Measurements from ENCODE around the gene PTPRN2. TPM values are rescaled to one million over a fixed set of nuclear protein-coding genes. Genes with fewer than 3 reads are reported as not detected.
A peak's percentile ranks its signal among the peaks of the same experiment; 100 is the strongest.

The PTPRN2 gene
- total RNA-seq, 1 experiment from 2014 or later = 1.1 TPM

DNA sequence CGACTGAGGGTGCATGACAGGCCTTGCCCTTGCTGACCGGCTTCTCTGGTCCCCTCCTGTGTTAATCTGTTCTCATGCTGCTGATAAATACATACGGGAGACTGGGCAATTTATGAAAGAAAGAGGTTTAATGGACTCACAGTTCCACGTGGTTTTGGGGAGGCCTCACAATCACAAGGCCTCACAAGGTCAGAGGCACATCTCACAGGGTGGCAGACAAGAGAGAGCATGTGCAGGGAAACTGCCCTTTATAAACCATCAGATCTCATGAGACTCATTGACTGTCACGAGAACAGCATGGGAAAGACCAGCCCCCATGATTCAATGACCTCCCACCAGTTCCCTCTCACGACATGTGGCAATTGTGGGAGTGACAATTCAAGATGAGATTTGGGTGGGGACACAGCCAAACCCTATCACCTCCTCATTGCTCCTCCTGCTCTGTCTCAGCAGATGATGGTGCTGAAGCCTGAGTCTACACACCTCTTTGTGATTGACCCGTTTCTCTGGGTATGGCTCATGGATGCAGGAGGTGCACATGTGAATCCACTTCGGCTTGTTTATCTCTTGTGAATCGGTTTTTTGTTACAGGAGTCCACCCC is 703.1 kb downstream of the PTPRN2 start:
- TF ChIP-seq SIN3A (IDR thresholded peaks at IDR 0.05; ENCODE audit: borderline replicate concordance, insufficient read depth, low read depth, low read length) = no peak
- TF ChIP-seq, protein P1, sequence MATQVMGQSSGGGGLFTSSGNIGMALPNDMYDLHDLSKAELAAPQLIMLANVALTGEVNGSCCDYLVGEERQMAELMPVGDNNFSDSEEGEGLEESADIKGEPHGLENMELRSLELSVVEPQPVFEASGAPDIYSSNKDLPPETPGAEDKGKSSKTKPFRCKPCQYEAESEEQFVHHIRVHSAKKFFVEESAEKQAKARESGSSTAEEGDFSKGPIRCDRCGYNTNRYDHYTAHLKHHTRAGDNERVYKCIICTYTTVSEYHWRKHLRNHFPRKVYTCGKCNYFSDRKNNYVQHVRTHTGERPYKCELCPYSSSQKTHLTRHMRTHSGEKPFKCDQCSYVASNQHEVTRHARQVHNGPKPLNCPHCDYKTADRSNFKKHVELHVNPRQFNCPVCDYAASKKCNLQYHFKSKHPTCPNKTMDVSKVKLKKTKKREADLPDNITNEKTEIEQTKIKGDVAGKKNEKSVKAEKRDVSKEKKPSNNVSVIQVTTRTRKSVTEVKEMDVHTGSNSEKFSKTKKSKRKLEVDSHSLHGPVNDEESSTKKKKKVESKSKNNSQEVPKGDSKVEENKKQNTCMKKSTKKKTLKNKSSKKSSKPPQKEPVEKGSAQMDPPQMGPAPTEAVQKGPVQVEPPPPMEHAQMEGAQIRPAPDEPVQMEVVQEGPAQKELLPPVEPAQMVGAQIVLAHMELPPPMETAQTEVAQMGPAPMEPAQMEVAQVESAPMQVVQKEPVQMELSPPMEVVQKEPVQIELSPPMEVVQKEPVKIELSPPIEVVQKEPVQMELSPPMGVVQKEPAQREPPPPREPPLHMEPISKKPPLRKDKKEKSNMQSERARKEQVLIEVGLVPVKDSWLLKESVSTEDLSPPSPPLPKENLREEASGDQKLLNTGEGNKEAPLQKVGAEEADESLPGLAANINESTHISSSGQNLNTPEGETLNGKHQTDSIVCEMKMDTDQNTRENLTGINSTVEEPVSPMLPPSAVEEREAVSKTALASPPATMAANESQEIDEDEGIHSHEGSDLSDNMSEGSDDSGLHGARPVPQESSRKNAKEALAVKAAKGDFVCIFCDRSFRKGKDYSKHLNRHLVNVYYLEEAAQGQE (IDR thresholded peaks at IDR 0.05; ENCODE audit: insufficient read depth in 1 of 2, low read depth in 2 of 2, low read length in 1 of 2) = no peak
- TF ChIP-seq POLR2AphosphoS5 (IDR thresholded peaks at IDR 0.05; ENCODE audit: low read depth, low read length) = no peak
- TF ChIP-seq, protein P2, sequence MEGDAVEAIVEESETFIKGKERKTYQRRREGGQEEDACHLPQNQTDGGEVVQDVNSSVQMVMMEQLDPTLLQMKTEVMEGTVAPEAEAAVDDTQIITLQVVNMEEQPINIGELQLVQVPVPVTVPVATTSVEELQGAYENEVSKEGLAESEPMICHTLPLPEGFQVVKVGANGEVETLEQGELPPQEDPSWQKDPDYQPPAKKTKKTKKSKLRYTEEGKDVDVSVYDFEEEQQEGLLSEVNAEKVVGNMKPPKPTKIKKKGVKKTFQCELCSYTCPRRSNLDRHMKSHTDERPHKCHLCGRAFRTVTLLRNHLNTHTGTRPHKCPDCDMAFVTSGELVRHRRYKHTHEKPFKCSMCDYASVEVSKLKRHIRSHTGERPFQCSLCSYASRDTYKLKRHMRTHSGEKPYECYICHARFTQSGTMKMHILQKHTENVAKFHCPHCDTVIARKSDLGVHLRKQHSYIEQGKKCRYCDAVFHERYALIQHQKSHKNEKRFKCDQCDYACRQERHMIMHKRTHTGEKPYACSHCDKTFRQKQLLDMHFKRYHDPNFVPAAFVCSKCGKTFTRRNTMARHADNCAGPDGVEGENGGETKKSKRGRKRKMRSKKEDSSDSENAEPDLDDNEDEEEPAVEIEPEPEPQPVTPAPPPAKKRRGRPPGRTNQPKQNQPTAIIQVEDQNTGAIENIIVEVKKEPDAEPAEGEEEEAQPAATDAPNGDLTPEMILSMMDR (IDR thresholded peaks at IDR 0.05) = no peak
- no peak for TF ChIP-seq TCF7L2 (IDR thresholded peaks at IDR 0.05; ENCODE audit: low read depth, low read length)
- no peak overlapping the region for H3K27ac ChIP-seq (ENCODE audit: low read length)
- no TSS peak for BruUV-seq (replicated peaks)
- no peak for DNase-seq (ENCODE audit: low read depth, low spot score)
- H3K36me3 ChIP-seq (ENCODE audit: control insufficient read depth, insufficient read depth, low read length) = no peaks in the 10 kb centered on the region
- no peaks in the 10 kb centered on the region for H3K9me3 ChIP-seq (ENCODE audit: control insufficient read depth, insufficient read depth, low read depth, low read length)
- ChIA-PET CTCF (no interaction called here), POLR2A (interaction anchor here (0.6 kb wide), 1 partner anchor 116 kb away, joined by 3 read pairs; no protein-coding TSS in a partner anchor)
- no peaks in the 10 kb centered on the region for H3K4me1 ChIP-seq (ENCODE audit: control insufficient read depth, insufficient read depth, low read length)
- intact Hi-C loops (cut with micrococcal nuclease; ENCODE audit: unreplicated experiment) = no loop called here
- in situ Hi-C loops (cut with HindIII; ENCODE audit: low pct_unique_long_range_greater_than_20kb, low sequenced_read_pairs) = no loop called here
- 0 out of 2 replicates have a peak, but pooled peaks have one; percentile 41 for ATAC-seq
- H3K27me3 ChIP-seq (ENCODE audit: control insufficient read depth, insufficient read depth, low read length) = no peaks in the 10 kb centered on the region
- H3K4me3 ChIP-seq (ENCODE audit: low read depth in 2 of 2, low read length in 2 of 2) = no peak overlapping the region

DNA sequence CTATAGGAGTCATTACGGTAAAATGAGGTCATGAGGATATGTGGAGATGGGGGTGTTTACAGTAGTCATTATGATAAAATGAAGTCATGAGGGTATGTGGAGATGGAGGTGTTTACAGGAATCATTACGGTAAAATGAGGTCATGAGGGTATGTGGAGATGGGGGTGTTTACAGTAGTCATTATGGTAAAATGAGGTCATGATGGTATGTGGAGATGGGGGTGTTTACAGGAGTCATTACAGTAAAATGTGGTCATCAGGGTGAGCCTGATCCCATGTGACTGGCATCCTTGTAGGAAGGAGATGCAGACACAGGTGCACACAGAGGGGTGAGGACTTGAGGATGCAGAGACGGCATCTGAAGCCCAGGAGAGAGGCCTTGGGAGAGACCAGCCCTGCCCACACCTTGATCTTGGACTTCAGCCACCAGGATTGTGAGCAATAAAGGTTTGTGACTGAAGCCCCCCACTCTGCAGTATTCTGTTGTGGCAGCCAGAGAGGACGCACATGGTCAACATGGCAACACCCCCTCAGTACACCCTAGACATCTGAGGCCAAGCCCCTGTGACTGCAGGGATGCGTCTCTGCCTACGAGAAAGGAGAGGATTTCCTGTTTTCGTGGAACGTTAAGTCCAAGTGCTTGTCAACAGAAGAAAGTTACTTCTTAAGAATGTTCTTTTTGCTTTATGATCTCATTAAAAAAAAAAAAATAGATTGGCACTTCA is 706.4 kb downstream of the PTPRN2 start:
- H3K4me3 ChIP-seq (ENCODE audit: low read depth in 2 of 2, low read length in 2 of 2) = no peak overlapping the region
- H3K36me3 ChIP-seq (ENCODE audit: control insufficient read depth, insufficient read depth, low read length) = no peaks in the 10 kb centered on the region; the same call in 1 of the 2 replicates
- POLR2A ChIA-PET = no interaction called here
- no peak overlapping the region for H3K27ac ChIP-seq (ENCODE audit: low read length)
- DNase-seq (ENCODE audit: low read depth, low spot score) (no peak), ATAC-seq (no peak)
- intact Hi-C loops (cut with micrococcal nuclease; ENCODE audit: unreplicated experiment) (no loop called here), in situ Hi-C loops (cut with HindIII; ENCODE audit: low pct_unique_long_range_greater_than_20kb, low sequenced_read_pairs) (no loop called here)
- CTCF ChIA-PET = no interaction called here
- H3K27me3 ChIP-seq (ENCODE audit: control insufficient read depth, insufficient read depth, low read length) = no peaks in the 10 kb centered on the region
- no TSS peak for BruUV-seq (replicated peaks)
- H3K4me1 ChIP-seq (ENCODE audit: control insufficient read depth, insufficient read depth, low read length) = no peaks in the 10 kb centered on the region
- no peaks in the 10 kb centered on the region for H3K9me3 ChIP-seq (ENCODE audit: control insufficient read depth, insufficient read depth, low read depth, low read length)
- TF ChIP-seq POLR2AphosphoS5 (IDR thresholded peaks at IDR 0.05; ENCODE audit: low read depth, low read length) = no peak
- TF ChIP-seq TCF7L2 (IDR thresholded peaks at IDR 0.05; ENCODE audit: low read depth, low read length) = no peak
- TF ChIP-seq, protein P2 (IDR thresholded peaks at IDR 0.05) = no peak
- TF ChIP-seq, protein P1 (IDR thresholded peaks at IDR 0.05; ENCODE audit: insufficient read depth in 1 of 2, low read depth in 2 of 2, low read length in 1 of 2) = no peak
- no peak for TF ChIP-seq SIN3A (IDR thresholded peaks at IDR 0.05; ENCODE audit: borderline replicate concordance, insufficient read depth, low read depth, low read length)
